ENCODE data around the gene FOXN3.
A peak's percentile ranks its signal among the peaks of the same experiment; 100 is the strongest.

Gene FOXN3, protein sequence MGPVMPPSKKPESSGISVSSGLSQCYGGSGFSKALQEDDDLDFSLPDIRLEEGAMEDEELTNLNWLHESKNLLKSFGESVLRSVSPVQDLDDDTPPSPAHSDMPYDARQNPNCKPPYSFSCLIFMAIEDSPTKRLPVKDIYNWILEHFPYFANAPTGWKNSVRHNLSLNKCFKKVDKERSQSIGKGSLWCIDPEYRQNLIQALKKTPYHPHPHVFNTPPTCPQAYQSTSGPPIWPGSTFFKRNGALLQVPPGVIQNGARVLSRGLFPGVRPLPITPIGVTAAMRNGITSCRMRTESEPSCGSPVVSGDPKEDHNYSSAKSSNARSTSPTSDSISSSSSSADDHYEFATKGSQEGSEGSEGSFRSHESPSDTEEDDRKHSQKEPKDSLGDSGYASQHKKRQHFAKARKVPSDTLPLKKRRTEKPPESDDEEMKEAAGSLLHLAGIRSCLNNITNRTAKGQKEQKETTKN

DNA sequence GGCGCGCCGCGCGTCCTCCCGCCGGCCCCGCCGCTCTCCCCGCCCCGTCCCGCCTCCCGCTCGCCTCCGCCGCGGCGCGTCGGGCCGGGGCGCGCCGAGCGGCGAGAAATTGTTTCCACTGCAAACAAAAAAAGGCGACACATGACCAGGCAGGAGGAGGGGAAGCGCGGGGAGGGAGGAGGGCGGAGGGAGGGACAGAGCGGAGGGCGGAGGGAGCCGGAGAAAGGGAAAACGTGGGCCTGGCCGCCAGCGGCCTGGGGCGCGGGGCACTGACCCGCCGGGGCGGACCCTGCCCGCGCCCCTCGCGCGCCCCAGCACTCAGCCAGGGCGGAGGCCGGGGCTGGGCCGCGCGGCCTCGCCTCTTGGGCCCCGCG is at the start of gene FOXN3:
TSS of gene FOXN3 (minus strand) at position 143 of the 374 bp plus-strand sequence. CDS start 4,757 bp downstream, outside the sequence.
- peak; percentile 66 to 95 for DNase-seq

DNA sequence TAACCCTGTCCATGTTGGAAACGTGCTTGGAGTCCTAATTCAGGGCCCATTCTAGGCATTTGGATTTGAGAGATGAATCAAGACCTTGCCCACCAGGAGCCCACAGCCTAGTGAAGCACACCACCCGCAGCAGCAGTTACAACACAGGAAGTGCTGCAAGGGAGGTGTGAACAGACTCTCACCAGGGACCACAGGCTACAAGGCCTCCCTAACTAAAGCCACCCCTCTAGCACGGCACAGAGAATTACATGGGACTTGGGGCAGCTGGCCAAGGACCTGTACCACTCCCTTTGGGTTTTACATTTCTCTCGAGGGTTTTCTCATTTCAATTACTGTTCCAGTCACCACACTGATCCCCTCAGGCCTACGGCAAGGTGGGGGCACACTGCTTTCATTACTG is 49.5 kb upstream of the FOXN3 start:
- no peak for DNase-seq

DNA sequence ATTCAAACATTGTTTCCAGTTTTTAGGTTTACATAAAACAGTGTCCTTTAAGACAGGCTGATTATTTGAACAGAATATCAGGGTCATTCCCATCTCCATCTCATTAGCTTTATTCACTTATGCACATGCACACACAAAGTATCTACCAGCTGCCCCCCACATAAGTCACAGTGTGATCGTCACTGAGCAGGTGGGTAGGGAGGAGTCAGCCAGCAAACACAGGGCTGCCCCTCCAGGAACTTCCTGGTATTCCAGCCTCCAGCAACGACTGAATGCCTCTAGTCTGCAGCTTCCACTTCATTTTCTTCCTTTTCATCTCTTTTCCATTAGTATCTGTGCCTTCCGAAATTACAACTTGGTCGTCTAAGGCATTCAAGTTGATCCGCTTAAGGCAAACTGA is 48.8 kb upstream of the FOXN3 start:
- DNase-seq: no peak

DNA sequence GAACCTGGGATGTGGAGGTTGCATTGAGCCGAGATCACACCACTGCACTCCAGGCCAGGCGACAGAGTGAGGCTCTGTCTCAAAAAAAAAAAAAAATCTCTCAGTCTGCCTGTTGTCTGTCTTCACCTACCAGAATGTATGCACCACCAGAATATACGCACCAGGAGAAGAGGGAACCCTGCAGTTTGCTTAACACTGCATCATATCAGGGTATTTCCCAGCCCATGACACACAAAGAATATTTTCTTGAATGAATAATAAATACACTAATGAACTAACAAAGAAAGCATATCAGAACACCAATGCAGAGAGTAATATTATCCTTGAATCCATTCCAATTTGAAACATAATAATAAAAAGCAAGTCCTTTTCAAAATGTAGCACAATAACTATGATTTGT is 44.2 kb upstream of the FOXN3 start:
- DNase-seq: no peak

DNA sequence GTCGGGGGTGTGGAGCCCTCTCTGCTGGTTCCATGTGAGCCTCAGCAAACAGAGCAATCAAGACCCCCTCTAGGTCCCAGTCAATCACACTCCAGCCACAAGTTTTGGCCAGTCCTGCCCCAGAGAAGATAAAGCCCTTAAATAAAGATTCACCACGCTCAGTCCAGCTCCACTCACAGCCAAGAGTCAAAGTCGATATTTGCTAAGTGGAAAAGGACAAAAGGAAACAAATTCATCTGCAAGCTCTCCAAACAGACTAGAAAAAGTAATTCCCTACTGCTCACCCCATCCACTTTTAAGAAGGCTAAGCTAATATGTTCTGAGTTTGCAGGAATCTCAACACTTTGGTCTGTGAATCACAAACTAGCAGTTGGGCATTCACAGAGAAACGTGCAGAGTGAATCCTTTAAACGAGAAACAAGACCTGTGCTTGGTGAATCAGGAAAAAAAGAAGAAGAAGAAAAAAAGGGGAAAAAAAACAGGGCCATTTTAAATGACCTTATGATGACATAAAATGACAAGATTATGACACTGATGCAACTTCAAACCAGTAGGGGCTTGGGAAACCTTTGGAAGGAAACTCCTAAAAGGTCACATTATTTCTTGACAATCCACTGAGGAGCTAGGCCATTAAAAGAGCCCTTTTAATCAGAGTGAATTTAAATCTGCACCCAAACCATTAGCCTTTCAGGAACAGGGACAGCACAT is 41.8 kb upstream of the FOXN3 start:
- DNase-seq: no peak

DNA sequence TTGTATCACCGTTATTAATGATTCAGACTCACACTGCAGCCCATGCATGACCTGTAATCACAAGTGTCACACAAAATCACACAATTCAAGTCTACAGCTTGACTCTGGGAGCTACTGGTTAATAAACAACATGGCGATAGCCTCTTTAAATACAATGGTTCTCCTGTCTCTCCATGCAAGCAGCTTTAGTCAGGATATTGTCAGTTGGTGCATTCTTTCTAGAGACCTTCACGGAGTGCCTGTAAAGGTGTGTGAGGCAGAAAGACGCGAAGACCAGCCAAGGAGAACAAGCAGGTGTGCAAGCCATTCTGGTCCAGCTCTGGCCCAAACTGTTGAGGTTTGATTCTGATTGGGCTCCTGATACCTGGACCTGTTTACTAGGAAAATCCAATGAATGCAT is 40.0 kb upstream of the FOXN3 start:
- no peak for DNase-seq

DNA sequence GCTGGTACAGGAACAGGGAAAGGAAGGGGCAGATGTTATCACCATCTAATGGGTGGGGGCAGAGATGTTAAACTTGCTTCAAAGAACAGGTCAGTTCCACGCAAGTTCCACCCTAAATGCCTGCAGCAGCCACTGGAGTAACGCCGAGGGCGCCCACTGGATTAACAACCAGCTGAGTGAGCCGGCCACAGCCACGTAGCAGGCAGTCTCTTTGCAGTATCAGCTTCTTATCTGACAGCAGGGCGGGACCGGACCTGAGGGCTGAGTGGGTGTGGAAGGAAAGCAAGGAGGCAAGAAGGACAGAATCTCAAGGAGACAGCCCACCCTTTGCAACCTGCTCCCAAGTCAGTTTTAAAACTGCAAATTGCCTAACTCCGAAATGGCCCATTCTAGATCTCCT is 38.4 kb upstream of the FOXN3 start:
- no peak for DNase-seq

DNA sequence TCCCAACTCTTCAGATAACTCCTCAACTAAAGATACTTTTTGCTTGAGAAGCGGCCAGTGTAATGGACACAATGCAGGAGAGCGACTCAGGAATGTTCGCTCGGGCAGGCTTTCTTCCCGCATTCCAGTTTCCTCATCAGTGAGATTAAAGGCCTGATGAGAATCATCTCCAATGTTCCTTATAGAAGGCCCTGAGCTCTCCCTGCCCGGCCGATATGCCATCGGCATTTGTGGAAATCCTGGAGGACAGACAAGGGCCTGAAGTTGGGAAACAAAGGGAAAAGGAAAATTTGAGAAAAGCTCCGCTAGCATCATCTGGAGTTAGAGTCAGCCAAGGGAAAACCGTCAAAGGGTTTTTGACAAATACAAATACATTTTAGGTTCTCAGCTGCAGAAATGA is 38.0 kb upstream of the FOXN3 start:
- DNase-seq: no peak

DNA sequence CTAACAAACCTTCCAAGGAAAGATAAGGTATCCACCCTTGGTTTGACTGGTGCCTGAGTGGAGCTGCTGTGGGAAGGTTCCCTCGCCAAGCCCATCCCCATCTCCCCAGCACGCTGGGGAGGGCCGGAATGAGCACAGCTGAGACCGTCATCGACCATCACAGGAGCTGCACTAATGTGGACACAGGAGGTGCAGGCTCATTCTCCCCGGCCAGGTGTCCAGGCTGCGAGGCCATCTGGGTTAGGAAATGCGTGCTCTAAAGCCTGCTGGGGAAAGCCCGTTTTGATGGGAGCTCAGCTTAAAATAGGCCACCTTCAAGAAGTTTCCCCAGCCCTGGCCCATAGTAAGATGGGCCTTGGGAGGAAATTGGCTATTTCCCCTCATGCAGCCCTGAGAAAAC is 35.2 kb upstream of the FOXN3 start:
- no peak for DNase-seq

DNA sequence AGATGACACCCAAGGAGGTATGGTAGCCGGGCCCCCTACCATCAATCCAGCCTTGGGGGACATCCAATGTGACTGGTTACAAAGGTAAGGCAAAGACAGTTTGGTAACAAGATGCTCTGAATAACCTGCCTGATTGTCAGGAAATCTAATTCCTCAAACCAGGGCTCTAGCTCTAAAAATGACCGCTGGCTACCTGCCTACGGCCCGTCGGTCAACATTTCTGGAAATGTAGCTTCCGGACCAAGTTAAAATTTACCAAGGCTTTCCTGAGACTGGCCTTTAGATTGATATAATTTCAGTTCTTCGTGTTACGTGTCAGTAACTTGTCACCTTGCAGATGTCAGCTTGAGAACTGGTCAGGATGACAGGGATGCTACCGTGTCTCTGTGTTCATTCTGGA is 34.2 kb upstream of the FOXN3 start:
- no peak for DNase-seq

DNA sequence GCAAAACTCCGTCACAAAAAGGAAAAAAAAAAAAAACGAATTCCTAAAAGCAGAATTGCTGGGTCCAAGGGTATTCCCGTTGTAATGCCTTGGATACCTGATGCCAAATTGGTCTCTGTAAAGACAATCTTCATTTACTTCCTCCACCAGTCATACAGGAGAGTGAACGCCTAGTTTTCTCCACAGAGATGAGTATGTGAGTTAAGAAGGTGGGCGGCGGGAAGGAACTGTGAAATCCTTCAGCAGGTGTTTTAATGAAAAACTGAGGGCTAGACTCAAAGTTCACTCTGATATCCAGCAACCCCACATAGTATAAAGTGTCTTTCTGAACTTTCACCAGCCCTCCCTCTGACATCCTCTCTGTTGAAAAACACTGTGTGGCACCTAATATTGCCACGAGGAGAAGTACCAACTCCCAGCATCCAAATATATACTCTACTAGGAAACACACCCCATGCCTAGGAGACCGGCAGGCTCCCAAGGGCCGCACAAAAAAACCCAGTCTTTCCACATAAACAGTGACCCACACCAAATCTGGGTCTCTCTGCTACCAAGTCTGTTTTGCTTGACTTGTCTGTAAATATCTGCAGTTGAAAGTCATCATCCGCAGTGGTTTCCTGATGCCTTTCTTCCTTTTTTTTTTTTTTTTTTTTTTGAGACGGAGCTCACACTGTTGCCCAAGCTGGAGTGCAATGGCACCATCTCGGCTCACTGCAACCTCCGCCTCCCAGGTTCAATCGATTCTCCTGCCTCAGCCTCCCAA is 30.3 kb upstream of the FOXN3 start:
- no peak for DNase-seq

DNA sequence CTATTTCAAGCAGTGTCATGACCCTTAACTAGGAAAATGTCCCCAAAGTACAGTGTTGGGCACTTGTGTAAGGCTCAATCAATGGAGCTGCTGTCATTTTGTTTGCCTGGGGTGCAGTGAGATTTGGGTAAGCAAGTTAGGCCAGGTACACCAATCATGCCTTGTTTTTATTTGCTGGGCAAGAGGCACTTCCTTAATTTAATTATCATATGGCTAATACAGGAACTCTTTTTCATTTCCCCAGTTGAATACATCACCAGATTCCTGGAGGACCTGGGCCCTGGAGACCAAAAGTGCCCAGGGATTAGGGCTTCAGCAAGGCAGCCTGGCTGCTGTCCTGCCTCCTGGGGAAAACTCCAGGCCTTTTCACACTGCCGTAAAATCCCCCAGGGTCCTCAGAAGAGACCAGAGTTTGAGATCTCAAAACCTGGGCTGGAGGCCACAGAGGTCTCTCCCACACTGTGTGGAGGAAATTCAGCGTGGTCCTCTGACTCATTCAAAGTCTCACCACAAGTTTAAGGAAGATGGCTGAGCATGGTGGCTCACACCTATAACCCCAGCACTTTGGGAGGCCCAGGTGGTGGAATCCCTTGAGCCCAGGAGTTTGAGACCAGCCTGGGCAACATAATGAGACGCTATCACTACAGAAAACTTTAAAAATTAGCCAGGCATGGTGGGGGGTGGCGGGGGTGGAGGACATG is 28.4 kb upstream of the FOXN3 start:
- no peak for DNase-seq

DNA sequence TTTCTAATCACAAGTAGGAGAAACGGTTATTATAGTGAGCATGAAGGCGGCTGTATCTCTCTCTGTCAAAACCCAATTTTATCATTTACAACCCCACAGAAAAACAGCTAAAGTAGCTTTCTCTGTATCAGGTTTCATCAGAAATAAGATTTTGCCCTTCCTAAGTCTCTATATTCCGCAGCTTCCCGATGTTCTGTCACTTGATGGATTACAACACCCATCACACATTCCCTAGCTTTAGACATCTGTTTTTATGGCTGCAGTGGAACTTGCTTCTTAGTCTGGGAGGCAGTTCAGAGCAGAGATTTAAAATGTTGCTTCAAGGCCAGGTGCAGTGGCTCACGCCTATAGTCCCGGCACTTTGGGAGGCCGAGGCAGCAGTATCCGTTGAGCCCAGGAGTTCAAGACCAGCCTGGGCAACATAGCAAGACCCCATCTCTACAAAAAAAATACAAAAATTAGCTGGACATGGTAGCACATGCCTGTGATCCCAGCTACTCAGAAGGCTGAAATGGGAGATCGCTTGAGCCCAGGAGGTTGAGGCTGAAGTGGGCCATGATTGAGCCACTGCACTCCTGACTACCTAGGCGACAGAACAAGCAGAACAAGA is 27.6 kb upstream of the FOXN3 start:
- no peak for DNase-seq

DNA sequence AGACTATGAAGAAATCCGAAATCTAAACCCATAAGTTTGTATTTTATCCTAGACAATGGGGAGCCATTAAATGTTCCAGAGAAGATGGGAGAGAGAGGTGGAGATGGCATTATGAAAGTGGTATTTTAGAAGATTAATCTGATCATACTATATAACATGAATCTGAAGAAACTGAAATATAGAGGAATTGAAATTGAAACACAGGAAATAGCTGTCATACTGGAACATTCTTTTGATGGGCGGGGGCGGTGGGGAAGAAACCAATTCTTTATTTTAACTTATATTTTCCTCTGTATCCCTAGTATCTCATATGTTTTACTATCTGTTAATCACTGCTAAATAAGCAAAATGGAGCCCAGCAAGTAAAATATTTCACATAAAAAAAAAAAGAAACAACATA is 27.0 kb upstream of the FOXN3 start:
- DNase-seq: no peak

DNA sequence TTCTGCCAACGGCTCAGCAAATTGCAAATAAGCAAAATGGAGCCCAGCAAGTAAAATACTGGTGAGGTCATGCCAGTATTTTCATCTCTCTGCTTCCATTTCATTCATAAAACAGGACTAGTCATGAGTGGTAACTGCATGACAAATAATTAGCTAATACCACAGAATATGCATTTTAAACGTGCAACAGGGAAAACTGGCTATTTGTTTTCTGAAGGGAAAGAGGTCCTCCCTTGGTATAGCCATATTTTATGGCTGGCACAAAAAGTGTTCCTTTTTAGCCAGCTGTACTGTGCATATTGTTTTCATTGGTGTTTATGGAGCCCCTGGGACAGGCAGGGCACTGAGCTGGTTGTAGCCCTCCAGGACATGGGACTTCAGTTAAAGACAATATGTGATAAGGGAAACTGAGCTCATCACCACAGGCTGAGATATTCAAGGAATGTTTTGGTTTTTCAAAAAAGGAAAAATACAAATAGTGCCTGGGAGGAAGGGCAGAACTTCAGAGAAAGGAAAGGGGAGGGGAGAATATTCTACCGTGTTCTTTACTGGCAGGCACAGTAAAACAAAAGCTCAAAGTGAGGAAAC is 26.1 kb upstream of the FOXN3 start:
- no peak for DNase-seq

DNA sequence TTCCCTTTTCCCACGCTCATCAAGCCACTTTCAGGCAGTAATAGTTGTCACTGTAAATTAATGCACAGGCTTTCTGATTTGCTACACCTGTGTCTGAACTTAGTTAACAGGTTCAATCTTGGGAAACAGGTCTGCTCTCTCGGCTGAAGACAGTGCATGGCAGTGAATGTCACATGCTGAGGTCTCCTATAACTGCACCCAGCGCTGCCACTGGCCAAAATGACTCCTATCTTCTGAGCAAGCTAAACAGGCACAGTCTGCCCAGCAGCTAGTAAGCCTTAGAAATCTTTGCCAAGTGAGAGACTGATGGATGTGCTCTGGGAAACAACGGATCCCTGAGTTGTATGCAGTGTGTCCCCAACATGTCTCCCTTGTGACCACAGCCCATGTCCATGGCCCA is 25.2 kb upstream of the FOXN3 start:
- DNase-seq: no peak

DNA sequence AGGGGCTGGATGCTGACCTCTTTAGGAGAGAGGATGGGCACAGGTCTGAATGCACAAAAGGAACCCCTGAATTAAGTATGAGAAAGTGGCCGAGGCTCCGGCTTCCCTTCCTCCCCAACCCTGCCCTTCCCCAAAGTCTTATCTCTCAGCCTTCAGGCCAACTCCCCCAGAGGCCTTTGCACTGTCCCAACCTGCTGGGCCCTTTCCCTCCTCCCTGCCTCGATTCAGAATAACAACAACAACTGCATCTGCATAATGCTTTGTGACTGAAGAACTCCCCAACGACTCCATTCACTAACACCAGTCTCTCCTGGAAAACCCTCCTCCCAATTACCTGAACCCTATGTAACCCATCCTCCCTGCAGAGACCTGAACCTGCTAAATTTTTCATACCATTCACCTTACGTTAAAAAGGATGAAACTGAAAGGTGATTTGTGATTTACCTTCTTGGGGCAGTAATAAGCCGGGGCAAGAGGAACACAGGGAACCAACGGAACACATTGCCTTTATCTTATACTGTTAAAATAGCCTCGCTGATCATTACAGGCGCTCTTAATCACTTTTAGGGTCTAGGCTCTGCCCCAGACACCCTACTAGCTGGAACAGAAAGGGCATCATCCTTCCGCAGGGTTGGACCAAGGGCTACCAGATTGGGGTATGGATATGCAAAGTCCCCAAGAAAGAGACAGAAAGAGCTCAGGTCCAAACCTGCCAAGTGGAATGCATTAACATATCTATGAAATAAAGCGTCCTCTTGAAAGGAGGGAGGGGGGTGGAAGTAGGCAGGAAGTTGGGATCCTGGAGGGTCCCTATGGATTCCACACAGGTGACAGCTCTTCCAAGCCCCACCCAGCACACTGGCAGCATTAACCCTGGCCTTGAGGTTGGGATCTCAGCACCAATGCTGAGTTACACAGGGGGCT is 24.2 kb upstream of the FOXN3 start:
- peak; percentile 15 to 29 for DNase-seq

DNA sequence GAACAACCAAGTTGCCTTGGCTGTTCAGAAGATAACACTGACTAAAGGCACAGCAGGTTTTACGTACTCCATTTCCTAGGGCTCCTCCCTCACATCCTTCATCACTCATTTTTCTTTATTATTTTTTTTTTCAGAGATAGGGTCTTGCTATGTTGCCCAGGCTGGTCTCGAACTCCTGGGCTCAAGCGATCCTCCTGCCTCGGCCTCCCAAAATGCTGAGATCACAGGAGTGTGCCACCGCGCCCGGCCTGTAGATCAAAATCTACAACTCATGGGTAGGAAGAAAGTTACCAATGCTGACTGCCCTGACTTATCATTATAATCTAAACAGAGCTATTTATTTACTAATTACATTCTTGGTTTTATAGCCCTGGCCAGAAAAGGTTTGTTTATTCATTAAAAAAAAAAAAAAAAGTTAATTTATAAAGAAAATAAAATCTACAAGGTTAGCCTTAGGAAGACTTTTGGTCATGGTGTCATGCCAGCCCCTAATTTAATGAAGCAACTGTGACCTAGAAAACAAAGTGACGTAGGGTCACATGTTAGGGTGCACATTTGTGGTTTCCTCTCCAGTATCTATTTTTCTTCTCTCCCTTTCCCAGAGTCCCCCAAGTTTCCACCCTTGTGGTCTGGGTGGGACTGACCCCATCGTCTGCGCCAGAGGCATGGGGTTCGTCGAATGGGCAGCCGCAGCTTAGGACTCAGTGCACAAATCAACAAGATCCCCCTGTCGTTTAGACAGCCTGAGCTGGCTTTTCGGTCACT is 19.0 kb upstream of the FOXN3 start:
- no peak for DNase-seq

DNA sequence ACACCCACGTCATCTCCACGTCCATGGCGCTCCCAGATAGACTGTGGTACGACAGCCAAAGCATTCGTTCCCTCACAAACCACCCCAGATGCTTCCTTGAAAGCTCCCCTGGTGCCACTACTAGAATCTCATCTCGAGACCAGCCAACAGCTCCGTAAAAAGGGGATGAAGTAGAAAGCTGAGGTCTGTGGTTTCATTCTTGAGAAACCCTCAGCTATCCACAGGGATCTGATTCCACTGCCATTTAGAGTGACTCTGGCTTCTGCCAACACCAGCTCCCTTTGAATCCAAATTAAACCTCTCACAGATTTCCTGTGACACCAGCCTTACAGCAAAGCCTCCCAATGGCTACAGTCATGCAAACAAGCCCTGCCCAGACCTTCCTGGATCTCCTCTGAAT is 18.5 kb upstream of the FOXN3 start:
- no peak for DNase-seq

DNA sequence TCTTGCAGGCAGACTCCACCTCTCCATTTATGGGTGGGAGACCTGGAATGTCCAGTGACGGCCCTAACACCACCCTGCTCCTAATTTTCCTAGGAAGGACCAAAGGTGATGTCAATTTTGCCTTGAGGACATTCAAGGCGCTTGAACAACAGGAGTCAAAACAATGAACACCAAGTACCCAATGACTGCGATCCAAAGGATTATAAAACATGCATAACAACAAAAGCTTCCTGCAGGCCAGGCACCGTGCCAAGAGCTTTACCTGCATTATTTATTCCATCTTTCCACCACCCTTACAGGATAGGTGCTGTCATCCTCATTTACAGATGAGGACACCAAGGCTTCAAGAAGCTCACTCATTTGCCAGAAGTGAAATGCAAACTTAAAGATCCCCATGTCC is 15.2 kb upstream of the FOXN3 start:
- DNase-seq: peak in 1 of 2 experiments; percentile 20

All from NCI-H526 (cell line).